Gastrocnemius medialis (tissue), 4 donors: Measurements from ENCODE around the gene ZNF324. TPM values are rescaled to one million over a fixed set of nuclear protein-coding genes. Genes with fewer than 3 reads are reported as not detected.
A peak's percentile ranks its signal among the peaks of the same experiment; 100 is the strongest.

Experiments
- ATAC-seq, 2 donors: fragments of 150-250 bp; one replicate each; pipeline ENCODE4 v1.9.1; 2016
- DNase-seq, 2 donors: peaks; one replicate each; pipeline ENCODE4 v3.0.0-alpha.2; 2019
- H3K27ac ChIP-seq, 4 donors: fragments of 200-600 bp; sonication (generic); 1 replicate in 1 of 4; 2 replicates in 3 of 4; pipeline ENCODE4 v1.5.1; 2016 to 2018; ENCODE audit warnings: mild to moderate bottlenecking in 2 of 4, moderate library complexity in 1 of 4
- H3K27me3 ChIP-seq, 3 donors: fragments of 200-600 bp; sonication (generic) in 2 of 3; 1 replicate in 1 of 3; 2 replicates in 2 of 3; pipeline versions ENCODE4 v1.5.1 to v1.6.0; 2016 to 2019; ENCODE audit warnings: mild to moderate bottlenecking in 1 of 3, moderate library complexity in 1 of 3
- H3K36me3 ChIP-seq, 2 donors: fragments of 200-600 bp; sonication (generic) in 1 of 2; one replicate each; pipeline ENCODE4 v1.5.1; 2017 to 2018
- H3K4me1 ChIP-seq, 2 donors: fragments of 200-600 bp; sonication (generic) in 1 of 2; one replicate each; pipeline ENCODE4 v1.5.1; 2016 to 2017; ENCODE audit warnings: mild to moderate bottlenecking in 2 of 2
- H3K4me3 ChIP-seq, 4 donors: fragments of 200-600 bp; sonication (generic) in 3 of 4; 1 replicate in 1 of 4; 2 replicates in 3 of 4; pipeline ENCODE4 v1.5.1; 2016 to 2019; ENCODE audit warnings: mild to moderate bottlenecking in 2 of 4
- H3K9me3 ChIP-seq, 3 donors: fragments of 200-600 bp; sonication (generic) in 2 of 3; 1 replicate in 1 of 3; 2 replicates in 2 of 3; pipeline ENCODE4 v1.5.1; 2016 to 2019
- CTCF ChIP-seq, 5 experiments: fragments of 450-650 bp in 3 of 5; fragments of 200-600 bp in 2 of 5; sonication (generic) in 2 of 5; IDR thresholded peaks in 4 of 5; conservative IDR thresholded peaks in 1 of 5; 1 replicate in 4 of 5; 2 replicates in 1 of 5; pipeline ENCODE4 v1.5.1; 2016 to 2019; ENCODE audit warnings: antibody characterized with exemption in 5 of 5, mild to moderate bottlenecking in 3 of 5, moderate library complexity in 3 of 5
- POLR2A ChIP-seq, 2 donors: fragments of 450-650 bp; IDR thresholded peaks; one replicate each; pipeline ENCODE4 v1.6.1; 2017; ENCODE audit warnings: antibody characterized with exemption in 2 of 2, mild to moderate bottlenecking in 2 of 2, moderate library complexity in 2 of 2
- in situ Hi-C, 4 donors: fragments of 200-750 bp; cut with MboI; loops; one replicate each; pipeline versions ENCODE4 v1.15.0 to v1.8.0; 2017; ENCODE audit warnings: low sequenced_read_pairs in 4 of 4
- intact Hi-C: fragments of 100-400 bp; cut with DNase I; formaldehyde crosslinking; loops from one replicate; pipeline ENCODE4 v1.15.1; 2023; ENCODE audit warnings: low total_unique reads
- total RNA-seq, 4 donors: library from RNA; depleted of rRNA; stranded (reverse); fragments of >200 nt; gene quantifications; one replicate each; pipeline versions ENCODE4 v1.1.0 to v1.2.3, GENCODE V29; 2016

Gene ZNF324
- total RNA-seq, 4 donors from 2014 or later, result 8.1 to 11.4 (median 11.3) TPM

- in situ Hi-C loops (no loop called here), intact Hi-C loops (no loop called here)
- peak overlapping the region in 3 of 4 donors; percentile 66 to 69 (median 66) for H3K27ac ChIP-seq
- H3K9me3 ChIP-seq, result no peaks in the 10 kb centered on the region
- TF ChIP-seq CTCF (IDR thresholded peaks at IDR 0.05 in 4 of 5, conservative IDR thresholded peaks at IDR 0.05 in 1 of 5) (no peak), POLR2A (IDR thresholded peaks at IDR 0.05) (no peak)
- H3K4me1 ChIP-seq, result peaks cover 22 to 27% of the 10 kb centered on the region in 2 donors
- ATAC-seq, result no peak
- H3K4me3 ChIP-seq, result no peak overlapping the region
- H3K36me3 ChIP-seq, result peaks cover 0 to 15% of the 10 kb centered on the region in 2 donors
- H3K27me3 ChIP-seq, result no peaks in the 10 kb centered on the region
- DNase-seq, result no peak
Measured at GRCh38 chr19:58513213-58513693, 46.4 kb downstream of the ZNF324 start.

GRCh38 chr19:58513694-58514563 lies 47.0 kb downstream of the ZNF324 start:
- ATAC-seq (peak; percentile 71 to 81), DNase-seq (peak; percentile 50 to 71)
- intact Hi-C loops, result no loop called here
- peaks cover 0 to 15% of the 10 kb centered on the region in 2 donors for H3K36me3 ChIP-seq
- H3K4me1 ChIP-seq, result peaks cover 29 to 33% of the 10 kb centered on the region in 2 donors
- peak overlapping the region; percentile 65 to 69 (median 66) for H3K27ac ChIP-seq
- in situ Hi-C loops, result no loop called here
- peak overlapping the region; percentile 24 to 54 (median 40) for H3K4me3 ChIP-seq
- H3K27me3 ChIP-seq, result no peaks in the 10 kb centered on the region
- no peak for TF ChIP-seq POLR2A (IDR thresholded peaks at IDR 0.05)
- peak; percentile 57 to 89 (median 77) for TF ChIP-seq CTCF (IDR thresholded peaks at IDR 0.05 in 4 of 5, conservative IDR thresholded peaks at IDR 0.05 in 1 of 5)
- no peaks in the 10 kb centered on the region for H3K9me3 ChIP-seq

GRCh38 chr19:58514564-58515022 lies 47.7 kb downstream of the ZNF324 start:
- peaks cover 0 to 15% of the 10 kb centered on the region in 2 donors for H3K36me3 ChIP-seq
- TF ChIP-seq CTCF (IDR thresholded peaks at IDR 0.05 in 4 of 5, conservative IDR thresholded peaks at IDR 0.05 in 1 of 5) (no peak), POLR2A (IDR thresholded peaks at IDR 0.05) (no peak)
- no peak for ATAC-seq
- in situ Hi-C loops (no loop called here), intact Hi-C loops (no loop called here)
- no peaks in the 10 kb centered on the region for H3K9me3 ChIP-seq
- peak overlapping the region in 3 of 4 donors; percentile 24 to 54 (median 42) for H3K4me3 ChIP-seq
- DNase-seq, result no peak
- H3K4me1 ChIP-seq, result peaks cover 29 to 35% of the 10 kb centered on the region in 2 donors
- peak overlapping the region; percentile 65 to 69 (median 66) for H3K27ac ChIP-seq
- no peaks in the 10 kb centered on the region for H3K27me3 ChIP-seq

GRCh38 chr19:58515259-58515658 lies 48.4 kb downstream of the ZNF324 start:
- Histone ChIP-seq H3K36me3 (peaks cover 0 to 15% of the 10 kb centered on the region in 2 donors), H3K27me3 (no peaks in the 10 kb centered on the region), H3K27ac (peak overlapping the region in 2 of 4 donors; percentile 16 to 69), H3K4me3 (no peak overlapping the region), H3K4me1 (peaks cover 30 to 35% of the 10 kb centered on the region in 2 donors), H3K9me3 (no peaks in the 10 kb centered on the region)
- DNase-seq, result no peak
- no peak for ATAC-seq
- intact Hi-C loops, result no loop called here
- in situ Hi-C loops, result no loop called here
- no peak for TF ChIP-seq CTCF (IDR thresholded peaks at IDR 0.05 in 4 of 5, conservative IDR thresholded peaks at IDR 0.05 in 1 of 5)
